Adrenal gland (tissue), 5 donors: ENCODE results near the gene KIF6.

Source experiments
- POLR2A ChIP-seq, 2 donors: fragments of 450-650 bp; IDR thresholded peaks; one replicate each; pipeline ENCODE4 v1.6.1; 2017; ENCODE audit warnings: antibody characterized with exemption in 2 of 2, mild to moderate bottlenecking in 2 of 2, moderate library complexity in 1 of 2
- TF ChIP-seq, protein P1 (sequence below), 6 experiments: fragments of 450-650 bp in 4 of 6; fragments of 200-600 bp in 2 of 6; sonication (generic) in 1 of 6; IDR thresholded peaks; 1 replicate in 5 of 6; 2 replicates in 1 of 6; pipeline versions ENCODE4 v1.5.1 to v1.8.0; 2016 to 2021; ENCODE audit warnings: antibody characterized with exemption in 6 of 6, mild to moderate bottlenecking in 2 of 6, moderate library complexity in 1 of 6
- donor health status: DM: no; HTN: no; CAD: no.

GRCh38 chr6:39521958-39522357, 203.2 kb downstream of the KIF6 start:
- TF ChIP-seq POLR2A (IDR thresholded peaks at IDR 0.05): no peak
- TF ChIP-seq, protein P1, sequence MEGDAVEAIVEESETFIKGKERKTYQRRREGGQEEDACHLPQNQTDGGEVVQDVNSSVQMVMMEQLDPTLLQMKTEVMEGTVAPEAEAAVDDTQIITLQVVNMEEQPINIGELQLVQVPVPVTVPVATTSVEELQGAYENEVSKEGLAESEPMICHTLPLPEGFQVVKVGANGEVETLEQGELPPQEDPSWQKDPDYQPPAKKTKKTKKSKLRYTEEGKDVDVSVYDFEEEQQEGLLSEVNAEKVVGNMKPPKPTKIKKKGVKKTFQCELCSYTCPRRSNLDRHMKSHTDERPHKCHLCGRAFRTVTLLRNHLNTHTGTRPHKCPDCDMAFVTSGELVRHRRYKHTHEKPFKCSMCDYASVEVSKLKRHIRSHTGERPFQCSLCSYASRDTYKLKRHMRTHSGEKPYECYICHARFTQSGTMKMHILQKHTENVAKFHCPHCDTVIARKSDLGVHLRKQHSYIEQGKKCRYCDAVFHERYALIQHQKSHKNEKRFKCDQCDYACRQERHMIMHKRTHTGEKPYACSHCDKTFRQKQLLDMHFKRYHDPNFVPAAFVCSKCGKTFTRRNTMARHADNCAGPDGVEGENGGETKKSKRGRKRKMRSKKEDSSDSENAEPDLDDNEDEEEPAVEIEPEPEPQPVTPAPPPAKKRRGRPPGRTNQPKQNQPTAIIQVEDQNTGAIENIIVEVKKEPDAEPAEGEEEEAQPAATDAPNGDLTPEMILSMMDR (IDR thresholded peaks at IDR 0.05): no peak
